HUES6 (cell line): ENCODE measurements around the gene CCDC69.
"Not testable (repeated sequence)": the region's sequence is repeated elsewhere in the genome, so short reads cannot be mapped to it uniquely, and the experiment has no call there.

Experiments used
- H3K27ac ChIP-seq: 2 replicates; pipeline ENCODE4 v1.7.0; 2013; ENCODE audit warnings: low read depth, mild to moderate bottlenecking, low read length, inconsistent platforms
- H3K27me3 ChIP-seq: 2 replicates; pipeline ENCODE4 v1.6.1; 2013; ENCODE audit warnings: low read length; ENCODE audit not compliant: control insufficient read depth, insufficient read depth
- H3K36me3 ChIP-seq: 2 replicates; pipeline ENCODE4 v1.6.1; 2013; ENCODE audit warnings: low read length; ENCODE audit not compliant: control insufficient read depth, insufficient read depth
- H3K4me1 ChIP-seq: 2 replicates; pipeline ENCODE4 v1.6.1; 2013; ENCODE audit warnings: low read length; ENCODE audit not compliant: control insufficient read depth, insufficient read depth
- H3K4me3 ChIP-seq: 2 replicates; pipeline ENCODE4 v1.5.1; 2013; ENCODE audit warnings: low read depth, low read length
- H3K9ac ChIP-seq: one replicate; pipeline ENCODE4 v1.6.1; 2013; ENCODE audit warnings: mild to moderate bottlenecking, low read length
- H3K9me3 ChIP-seq: 2 replicates; pipeline ENCODE4 v1.6.1; 2013; ENCODE audit warnings: low read depth, low read length; ENCODE audit not compliant: control insufficient read depth, insufficient read depth

The CCDC69 gene

GRCh38 chr5:151245680-151246219 lies 21.9 kb upstream of the CCDC69 start:
- H3K27me3 ChIP-seq: no peaks in the 10 kb centered on the region
- H3K9me3 ChIP-seq: no peaks in the 10 kb centered on the region
- H3K27ac ChIP-seq: no peak overlapping the region
- H3K4me3 ChIP-seq: no peak overlapping the region
- no peaks in the 10 kb centered on the region for H3K36me3 ChIP-seq
- peaks cover 14% of the 10 kb centered on the region for H3K4me1 ChIP-seq
- no peak overlapping the region for H3K9ac ChIP-seq

GRCh38 chr5:151244206-151244605 lies 20.3 kb upstream of the CCDC69 start:
- no peak overlapping the region for H3K4me3 ChIP-seq
- H3K9ac ChIP-seq: no peak overlapping the region
- H3K36me3 ChIP-seq: no peaks in the 10 kb centered on the region
- H3K27ac ChIP-seq: no peak overlapping the region
- H3K9me3 ChIP-seq: no peaks in the 10 kb centered on the region
- peaks cover 8% of the 10 kb centered on the region for H3K4me1 ChIP-seq
- H3K27me3 ChIP-seq: no peaks in the 10 kb centered on the region

- Histone ChIP-seq H3K9me3 (no peaks in the 10 kb centered on the region), H3K36me3 (no peaks in the 10 kb centered on the region), H3K27me3 (no peaks in the 10 kb centered on the region), H3K9ac (no peak overlapping the region), H3K27ac (no peak overlapping the region), H3K4me1 (peaks cover 13% of the 10 kb centered on the region), H3K4me3 (no peak overlapping the region)
Measured at GRCh38 chr5:151243564-151243963, 19.7 kb upstream of the CCDC69 start.

- Histone ChIP-seq H3K4me3 (no peak overlapping the region), H3K9ac (no peak overlapping the region), H3K9me3 (no peaks in the 10 kb centered on the region), H3K36me3 (no peaks in the 10 kb centered on the region), H3K27me3 (no peaks in the 10 kb centered on the region), H3K27ac (no peak overlapping the region), H3K4me1 (peaks cover 17% of the 10 kb centered on the region)
Measured at GRCh38 chr5:151243127-151243526, 19.2 kb upstream of the CCDC69 start.

- no peak overlapping the region for H3K4me3 ChIP-seq
- H3K27me3 ChIP-seq: no peaks in the 10 kb centered on the region
- no peak overlapping the region for H3K27ac ChIP-seq
- H3K4me1 ChIP-seq: peaks cover 19% of the 10 kb centered on the region
- no peaks in the 10 kb centered on the region for H3K9me3 ChIP-seq
- H3K36me3 ChIP-seq: no peaks in the 10 kb centered on the region
- no peak overlapping the region for H3K9ac ChIP-seq
Measured at GRCh38 chr5:151240924-151241635, 17.2 kb upstream of the CCDC69 start.

GRCh38 chr5:151240268-151240835 lies 16.5 kb upstream of the CCDC69 start:
- peaks cover 19% of the 10 kb centered on the region for H3K4me1 ChIP-seq
- not testable (repeated sequence) for H3K4me3 ChIP-seq, H3K9me3 ChIP-seq, H3K27ac ChIP-seq, H3K9ac ChIP-seq, H3K27me3 ChIP-seq, H3K36me3 ChIP-seq

GRCh38 chr5:151239237-151239861 lies 15.5 kb upstream of the CCDC69 start:
- no peak overlapping the region for H3K27ac ChIP-seq
- H3K9me3 ChIP-seq: no peaks in the 10 kb centered on the region
- H3K9ac ChIP-seq: no peak overlapping the region
- H3K27me3 ChIP-seq: no peaks in the 10 kb centered on the region
- no peaks in the 10 kb centered on the region for H3K36me3 ChIP-seq
- H3K4me1 ChIP-seq: peaks cover 19% of the 10 kb centered on the region
- no peak overlapping the region for H3K4me3 ChIP-seq

GRCh38 chr5:151238303-151238741 lies 14.4 kb upstream of the CCDC69 start:
- Histone ChIP-seq H3K4me1 (peaks cover 19% of the 10 kb centered on the region), H3K4me3 (no peak overlapping the region), H3K9me3 (no peaks in the 10 kb centered on the region), H3K27me3 (no peaks in the 10 kb centered on the region), H3K27ac (no peak overlapping the region), H3K36me3 (no peaks in the 10 kb centered on the region), H3K9ac (no peak overlapping the region)

- H3K4me1 ChIP-seq: peaks cover 19% of the 10 kb centered on the region
- no peaks in the 10 kb centered on the region for H3K36me3 ChIP-seq
- no peaks in the 10 kb centered on the region for H3K9me3 ChIP-seq
- no peak overlapping the region for H3K4me3 ChIP-seq
- no peak overlapping the region for H3K27ac ChIP-seq
- no peak overlapping the region for H3K9ac ChIP-seq
- H3K27me3 ChIP-seq: no peaks in the 10 kb centered on the region
Measured at GRCh38 chr5:151237685-151238084, 13.8 kb upstream of the CCDC69 start.

- H3K27me3 ChIP-seq: no peaks in the 10 kb centered on the region
- H3K36me3 ChIP-seq: no peaks in the 10 kb centered on the region
- peaks cover 19% of the 10 kb centered on the region for H3K4me1 ChIP-seq
- H3K4me3 ChIP-seq: no peak overlapping the region
- H3K9me3 ChIP-seq: no peaks in the 10 kb centered on the region
- no peak overlapping the region for H3K27ac ChIP-seq
- H3K9ac ChIP-seq: no peak overlapping the region
Measured at GRCh38 chr5:151236888-151237287, 13.0 kb upstream of the CCDC69 start.

GRCh38 chr5:151235239-151235571 lies 11.3 kb upstream of the CCDC69 start:
- not testable (repeated sequence) for H3K36me3 ChIP-seq, H3K9ac ChIP-seq, H3K27ac ChIP-seq, H3K27me3 ChIP-seq, H3K9me3 ChIP-seq, H3K4me3 ChIP-seq
- H3K4me1 ChIP-seq: peaks cover 11% of the 10 kb centered on the region
